Measurements from ENCODE around the gene PLVAP. TPM values are rescaled to one million over a fixed set of nuclear protein-coding genes. Genes with fewer than 3 reads are reported as not detected.
A peak's percentile ranks its signal among the peaks of the same experiment; 100 is the strongest.

Gene PLVAP
- polyA plus RNA-seq, 1 donor = 123 TPM

- DNase-seq = no peak
These were observed 17.0 kb downstream of the PLVAP start for GRCh38 chr19:17359905-17360800.

GRCh38 chr19:17358395-17358794 is 18.7 kb downstream of the PLVAP start:
- no peak for DNase-seq

- no peak for DNase-seq
These were observed 19.4 kb downstream of the PLVAP start for GRCh38 chr19:17357724-17358123.

- DNase-seq = no peak
These were observed 20.0 kb downstream of the PLVAP start for GRCh38 chr19:17357078-17357666.

- DNase-seq = no peak
These were observed 23.8 kb downstream of the PLVAP start for GRCh38 chr19:17353386-17353785.

- DNase-seq = no peak
These were observed 24.4 kb downstream of the PLVAP start for GRCh38 chr19:17352608-17353280.

- DNase-seq = no peak
These were observed 25.2 kb downstream of the PLVAP start for GRCh38 chr19:17351815-17352435.

- DNase-seq = no peak
These were observed 28.4 kb downstream of the PLVAP start for GRCh38 chr19:17348700-17349099.

GRCh38 chr19:17347877-17348276 is 29.3 kb downstream of the PLVAP start:
- no peak for DNase-seq

- no peak for DNase-seq
These were observed 29.8 kb downstream of the PLVAP start for GRCh38 chr19:17347361-17347760.

GRCh38 chr19:17346109-17346671 is 31.0 kb downstream of the PLVAP start:
- DNase-seq = no peak

GRCh38 chr19:17341845-17342244 is 35.3 kb downstream of the PLVAP start:
- DNase-seq = no peak

- DNase-seq = no peak
These were observed 35.8 kb downstream of the PLVAP start for GRCh38 chr19:17341386-17341785.

- DNase-seq = no peak
These were observed 36.2 kb downstream of the PLVAP start for GRCh38 chr19:17340871-17341357.

- DNase-seq = no peak
These were observed 36.8 kb downstream of the PLVAP start for GRCh38 chr19:17340302-17340870.

GRCh38 chr19:17339088-17339741 is 37.9 kb downstream of the PLVAP start:
- DNase-seq = no peak

- DNase-seq = no peak
These were observed 38.6 kb downstream of the PLVAP start for GRCh38 chr19:17338433-17339078.

GRCh38 chr19:17337675-17338432 is 39.3 kb downstream of the PLVAP start:
- no peak for DNase-seq

- DNase-seq = peak; percentile 98
These were observed 40.1 kb downstream of the PLVAP start, which contains the start of gene GTPBP3 for GRCh38 chr19:17336872-17337674. GTPBP3 (plus strand) TSS chr19:17337553; CDS start chr19:17337612, 59 bp downstream.

All from left kidney (tissue), 2 donors.